ENCODE results near the gene SUN2.

DNA sequence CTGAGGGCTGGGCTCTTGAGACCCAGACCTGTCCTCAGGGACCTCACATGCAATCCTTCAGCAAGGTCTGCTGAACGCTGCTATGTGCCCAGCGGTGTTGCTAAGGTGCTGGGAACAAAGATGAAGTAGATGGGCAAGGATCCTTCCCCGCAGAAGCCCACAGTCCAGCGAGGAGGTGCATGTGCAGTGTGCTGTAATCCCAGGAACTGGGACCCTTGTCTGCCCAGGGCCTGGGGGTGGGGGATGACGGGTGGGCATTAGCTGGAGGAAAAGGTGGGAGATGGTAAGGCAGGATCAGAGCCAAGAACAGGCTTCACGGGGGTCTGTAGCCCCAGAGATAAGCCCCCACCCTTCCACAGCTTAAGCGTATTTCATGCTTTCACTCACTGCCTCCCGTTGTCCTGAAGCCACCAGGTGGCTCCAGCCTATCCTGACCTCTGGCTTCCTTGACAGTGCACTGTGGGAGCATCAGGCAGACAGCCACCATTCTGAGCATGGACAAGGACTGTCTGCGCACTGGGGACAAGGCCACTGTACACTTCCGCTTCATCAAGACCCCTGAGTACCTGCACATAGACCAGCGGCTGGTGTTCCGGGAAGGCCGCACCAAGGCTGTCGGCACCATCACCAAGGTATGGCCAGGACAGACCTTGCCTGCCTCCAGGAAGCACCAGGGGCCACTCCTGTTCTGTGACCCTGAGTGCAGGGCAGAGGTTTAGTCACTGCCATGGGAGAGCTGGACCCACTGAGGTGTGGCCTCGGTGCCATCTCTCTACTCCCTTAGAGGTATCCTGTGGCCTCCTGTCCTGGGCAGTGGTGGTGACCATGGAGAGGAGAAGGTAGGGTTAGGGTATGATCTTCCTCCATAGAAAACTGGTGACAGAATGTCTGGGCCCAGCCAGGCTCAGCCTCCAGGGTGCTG, 28.0 kb downstream of the SUN2 start:
- TF ChIP-seq POLR2AphosphoS5 (IDR thresholded peaks at IDR 0.05; ENCODE audit: low read depth, low read length), result no peak
- no peak for TF ChIP-seq TAF1 (IDR thresholded peaks at IDR 0.05; ENCODE audit: low read depth, low read length)
- no peak for TF ChIP-seq POLR2A (IDR thresholded peaks at IDR 0.05; ENCODE audit: low read depth, low read length)
- no peak for TF ChIP-seq PAX5 (IDR thresholded peaks at IDR 0.05; ENCODE audit: insufficient read depth, low read length, severe bottlenecking)
- TF ChIP-seq POU2F2 (IDR thresholded peaks at IDR 0.05; ENCODE audit: low read depth, low read length), result no peak
- TF ChIP-seq SPI1 (IDR thresholded peaks at IDR 0.05; ENCODE audit: low read depth, low read length), result no peak

Data from GM12891 (cell line).